Cardiac septum (tissue), 1 donor: ENCODE measurements around the gene YEATS2. TPM values are rescaled to one million over a fixed set of nuclear protein-coding genes. Genes with fewer than 3 reads are reported as not detected.

Experiments
- DNase-seq: peaks from one replicate; pipeline ENCODE4 v3.0.0-alpha.2; 2020; ENCODE audit warnings: low spot score
- intact Hi-C: fragments of 100-400 bp; cut with DNase I; formaldehyde crosslinking; loops from one replicate; pipeline ENCODE4 v1.14.0; 2022
- total RNA-seq: library from RNA; stranded (reverse); fragmentation: NEBNext Ultra II Directional; extraction: Animal tissue kit (Norgen Biotek cat#: 25700); gene quantifications from one replicate; pipeline ENCODE4 v1.2.1, GENCODE V29; 2021
- donor health status: DM: no; HTN: no; CAD: no.

The YEATS2 gene
- total RNA-seq, 1 donor from 2014 or later, result 15.5 TPM

GRCh38 chr3:183823963-183824362 is 126.4 kb downstream of the YEATS2 start:
- intact Hi-C loops, result no loop called here

GRCh38 chr3:183824761-183825455 is 127.3 kb downstream of the YEATS2 start:
- intact Hi-C loops, result no loop called here
- peak; percentile 73 for DNase-seq

More at GRCh38 chr3:183823963-183824362, 126.4 kb downstream of the YEATS2 start:
- no peak for DNase-seq

GRCh38 chr3:183825456-183826161 is 128.0 kb downstream of the YEATS2 start, which contains the start of gene MAP6D1:
Gene MAP6D1, minus strand, starts transcription at chr3:183825577. Its CDS starts 30 bp downstream, at chr3:183825547.
- peak; percentile 73 for DNase-seq
- intact Hi-C loops, result no loop called here

- intact Hi-C loops, result no loop called here
- DNase-seq, result peak; percentile 71
Observed at GRCh38 chr3:183826448-183827250, 129.1 kb downstream of the YEATS2 start.

- DNase-seq, result peak; percentile 56
- intact Hi-C loops, result no loop called here
Observed at GRCh38 chr3:183827809-183828537, 130.4 kb downstream of the YEATS2 start.

GRCh38 chr3:183828538-183828870 is 130.9 kb downstream of the YEATS2 start:
- no peak for DNase-seq
- intact Hi-C loops, result no loop called here

- no peak for DNase-seq
Observed at GRCh38 chr3:183829466-183829865, 131.9 kb downstream of the YEATS2 start.

GRCh38 chr3:183830187-183830586 is 132.6 kb downstream of the YEATS2 start:
- intact Hi-C loops, result no loop called here

More at GRCh38 chr3:183829466-183829865, 131.9 kb downstream of the YEATS2 start:
- intact Hi-C loops, result no loop called here

GRCh38 chr3:183833516-183833915 is 135.9 kb downstream of the YEATS2 start:
- intact Hi-C loops, result no loop called here
- no peak for DNase-seq

More at GRCh38 chr3:183830187-183830586, 132.6 kb downstream of the YEATS2 start:
- DNase-seq, result no peak

GRCh38 chr3:183837390-183837789 is 139.8 kb downstream of the YEATS2 start:
- DNase-seq, result peak; percentile 63
- intact Hi-C loops, result no loop called here

GRCh38 chr3:183837894-183838293 is 140.3 kb downstream of the YEATS2 start:
- DNase-seq, result no peak
- intact Hi-C loops, result no loop called here

GRCh38 chr3:183839751-183840150 is 142.2 kb downstream of the YEATS2 start:
- intact Hi-C loops, result no loop called here
- no peak for DNase-seq

- no peak for DNase-seq
- intact Hi-C loops, result no loop called here
Observed at GRCh38 chr3:183844606-183845005, 147.0 kb downstream of the YEATS2 start.

GRCh38 chr3:183845090-183845489 is 147.5 kb downstream of the YEATS2 start:
- intact Hi-C loops, result no loop called here
- DNase-seq, result no peak

GRCh38 chr3:183845608-183846288 is 148.2 kb downstream of the YEATS2 start:
- intact Hi-C loops, result no loop called here
- DNase-seq, result no peak

- no peak for DNase-seq
- intact Hi-C loops, result no loop called here
Observed at GRCh38 chr3:183854318-183855035, 156.9 kb downstream of the YEATS2 start.

GRCh38 chr3:183857863-183858262 is 160.3 kb downstream of the YEATS2 start:
- intact Hi-C loops, result no loop called here
- DNase-seq, result no peak
